PC-9 (cell line): ENCODE measurements around the gene P2RY8.

ENCODE experiments used
- CTCF ChIP-seq: fragments of 200-600 bp; sonication (generic); conservative IDR thresholded peaks from 2 replicates; pipeline ENCODE4 v1.6.1; 2017; ENCODE audit warnings: mixed run types, antibody characterized with exemption, mild to moderate bottlenecking, moderate library complexity
- EZH2 ChIP-seq: fragments of 200-600 bp; sonication (generic); IDR thresholded peaks from 2 replicates; pipeline ENCODE4 v1.8.0; 2017; ENCODE audit warnings: antibody characterized with exemption, low read depth

GRCh38 chrX:1527457-1527856 is 9.5 kb downstream of the P2RY8 start:
- no peak for TF ChIP-seq CTCF
- TF ChIP-seq EZH2: no peak
